Astrocyte (in vitro differentiated cells and primary cell): ENCODE data around the gene RPL3.

Experiments used
- EZH2 ChIP-seq: IDR thresholded peaks from 2 replicates; pipeline ENCODE4 v1.6.1; 2012; ENCODE audit warnings: mild to moderate bottlenecking, low read length, inconsistent platforms; ENCODE audit not compliant: insufficient read depth
- TF ChIP-seq, protein P1 (sequence below): IDR thresholded peaks from 2 replicates; pipeline ENCODE4 v1.5.1; 2011; ENCODE audit warnings: low read depth, mild to moderate bottlenecking, inconsistent platforms, low read length, moderate library complexity; ENCODE audit not compliant: insufficient read depth

DNA sequence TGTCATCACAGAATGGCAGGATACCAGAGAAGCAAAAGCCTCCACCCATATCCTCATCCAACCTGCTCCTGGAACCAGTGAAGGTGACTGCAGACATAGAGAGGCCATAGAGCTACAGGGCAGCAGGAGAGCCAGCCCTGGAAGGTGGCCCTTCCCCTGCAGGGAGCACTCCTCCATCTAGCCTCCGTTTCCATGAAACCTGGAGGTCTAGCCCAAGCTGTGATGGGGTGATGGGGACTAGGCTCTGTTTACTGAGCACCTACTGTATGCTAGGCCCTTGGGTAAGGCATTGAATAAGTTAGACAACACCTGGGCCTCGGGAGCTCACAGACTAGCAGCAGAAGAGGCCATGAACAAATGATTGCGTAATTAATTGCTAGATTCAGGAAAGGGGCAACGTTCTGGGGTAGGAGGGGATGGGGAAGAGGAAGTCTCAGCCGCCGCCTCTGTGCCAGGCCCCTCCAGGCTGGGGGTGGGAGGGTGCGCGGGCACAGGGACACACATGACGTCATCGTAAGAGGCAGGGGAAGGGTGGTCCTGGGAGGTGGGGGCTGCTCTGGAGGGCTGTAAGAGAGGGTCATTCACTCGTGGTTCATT is 29.6 kb upstream of the RPL3 start:
- TF ChIP-seq, protein P1, sequence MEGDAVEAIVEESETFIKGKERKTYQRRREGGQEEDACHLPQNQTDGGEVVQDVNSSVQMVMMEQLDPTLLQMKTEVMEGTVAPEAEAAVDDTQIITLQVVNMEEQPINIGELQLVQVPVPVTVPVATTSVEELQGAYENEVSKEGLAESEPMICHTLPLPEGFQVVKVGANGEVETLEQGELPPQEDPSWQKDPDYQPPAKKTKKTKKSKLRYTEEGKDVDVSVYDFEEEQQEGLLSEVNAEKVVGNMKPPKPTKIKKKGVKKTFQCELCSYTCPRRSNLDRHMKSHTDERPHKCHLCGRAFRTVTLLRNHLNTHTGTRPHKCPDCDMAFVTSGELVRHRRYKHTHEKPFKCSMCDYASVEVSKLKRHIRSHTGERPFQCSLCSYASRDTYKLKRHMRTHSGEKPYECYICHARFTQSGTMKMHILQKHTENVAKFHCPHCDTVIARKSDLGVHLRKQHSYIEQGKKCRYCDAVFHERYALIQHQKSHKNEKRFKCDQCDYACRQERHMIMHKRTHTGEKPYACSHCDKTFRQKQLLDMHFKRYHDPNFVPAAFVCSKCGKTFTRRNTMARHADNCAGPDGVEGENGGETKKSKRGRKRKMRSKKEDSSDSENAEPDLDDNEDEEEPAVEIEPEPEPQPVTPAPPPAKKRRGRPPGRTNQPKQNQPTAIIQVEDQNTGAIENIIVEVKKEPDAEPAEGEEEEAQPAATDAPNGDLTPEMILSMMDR: no peak
- TF ChIP-seq EZH2: no peak
